Glutamatergic neuron (in vitro differentiated cells): ENCODE results near the gene RRH. TPM values are rescaled to one million over a fixed set of nuclear protein-coding genes. Genes with fewer than 3 reads are reported as not detected.
"Not testable (repeated sequence)": the region's sequence is repeated elsewhere in the genome, so short reads cannot be mapped to it uniquely, and the experiment has no call there.

Source experiments
- DNase-seq: peaks from one replicate; pipeline ENCODE4 v3.0.0; 2022
- H3K27ac Mint-ChIP-seq: one replicate; pipeline ENCODE4 v1.8.0; 2020; ENCODE audit warnings: mild to moderate bottlenecking, mixed read lengths, inconsistent platforms; ENCODE audit not compliant: unreplicated experiment
- H3K27me3 Mint-ChIP-seq: one replicate; pipeline ENCODE4 v1.8.0; 2020; ENCODE audit warnings: mild to moderate bottlenecking, moderate library complexity, mixed read lengths, inconsistent platforms; ENCODE audit not compliant: unreplicated experiment
- H3K36me3 Mint-ChIP-seq: one replicate; pipeline ENCODE4 v1.8.0; 2020; ENCODE audit warnings: mild to moderate bottlenecking, mixed read lengths, inconsistent platforms; ENCODE audit not compliant: unreplicated experiment
- H3K4me1 Mint-ChIP-seq: one replicate; pipeline ENCODE4 v1.8.0; 2020; ENCODE audit warnings: mild to moderate bottlenecking, low read depth, mixed read lengths, inconsistent platforms; ENCODE audit not compliant: unreplicated experiment
- H3K4me3 Mint-ChIP-seq: one replicate; pipeline ENCODE4 v1.8.0; 2020; ENCODE audit warnings: mild to moderate bottlenecking, mixed read lengths, inconsistent platforms; ENCODE audit not compliant: unreplicated experiment
- H3K9me3 Mint-ChIP-seq: one replicate; pipeline ENCODE4 v1.8.0; 2020; ENCODE audit warnings: mild to moderate bottlenecking, moderate library complexity, mixed read lengths, inconsistent platforms; ENCODE audit not compliant: unreplicated experiment
- total RNA-seq: library from RNA; stranded (reverse); fragmentation: NEBNext Ultra II Directional; extraction: Animal tissue kit (Norgen Biotek cat#: 25700); gene quantifications from one replicate; pipeline ENCODE4 v1.2.1, GENCODE V29; 2021; ENCODE audit not compliant: unreplicated experiment
- TF ChIP-seq, protein P1 (sequence below): fragments of 200-600 bp; sonication (generic); IDR thresholded peaks from one replicate; pipeline ENCODE4 v1.5.0; 2021; ENCODE audit not compliant: partially characterized antibody, unreplicated experiment

RRH gene
- total RNA-seq, 1 donor from 2014 or later = 0.29 TPM

- no peak for DNase-seq
- Mint-ChIP-seq H3K4me3 (no peak overlapping the region), H3K27ac (no peak overlapping the region), H3K27me3 (no peaks in the 10 kb centered on the region), H3K4me1 (no peaks in the 10 kb centered on the region), H3K36me3 (no peaks in the 10 kb centered on the region), H3K9me3 (no peaks in the 10 kb centered on the region)
- TF ChIP-seq, protein P1, sequence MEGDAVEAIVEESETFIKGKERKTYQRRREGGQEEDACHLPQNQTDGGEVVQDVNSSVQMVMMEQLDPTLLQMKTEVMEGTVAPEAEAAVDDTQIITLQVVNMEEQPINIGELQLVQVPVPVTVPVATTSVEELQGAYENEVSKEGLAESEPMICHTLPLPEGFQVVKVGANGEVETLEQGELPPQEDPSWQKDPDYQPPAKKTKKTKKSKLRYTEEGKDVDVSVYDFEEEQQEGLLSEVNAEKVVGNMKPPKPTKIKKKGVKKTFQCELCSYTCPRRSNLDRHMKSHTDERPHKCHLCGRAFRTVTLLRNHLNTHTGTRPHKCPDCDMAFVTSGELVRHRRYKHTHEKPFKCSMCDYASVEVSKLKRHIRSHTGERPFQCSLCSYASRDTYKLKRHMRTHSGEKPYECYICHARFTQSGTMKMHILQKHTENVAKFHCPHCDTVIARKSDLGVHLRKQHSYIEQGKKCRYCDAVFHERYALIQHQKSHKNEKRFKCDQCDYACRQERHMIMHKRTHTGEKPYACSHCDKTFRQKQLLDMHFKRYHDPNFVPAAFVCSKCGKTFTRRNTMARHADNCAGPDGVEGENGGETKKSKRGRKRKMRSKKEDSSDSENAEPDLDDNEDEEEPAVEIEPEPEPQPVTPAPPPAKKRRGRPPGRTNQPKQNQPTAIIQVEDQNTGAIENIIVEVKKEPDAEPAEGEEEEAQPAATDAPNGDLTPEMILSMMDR = no peak
These were observed 22.8 kb downstream of the RRH start for GRCh38 chr4:109850601-109851000.

DNA sequence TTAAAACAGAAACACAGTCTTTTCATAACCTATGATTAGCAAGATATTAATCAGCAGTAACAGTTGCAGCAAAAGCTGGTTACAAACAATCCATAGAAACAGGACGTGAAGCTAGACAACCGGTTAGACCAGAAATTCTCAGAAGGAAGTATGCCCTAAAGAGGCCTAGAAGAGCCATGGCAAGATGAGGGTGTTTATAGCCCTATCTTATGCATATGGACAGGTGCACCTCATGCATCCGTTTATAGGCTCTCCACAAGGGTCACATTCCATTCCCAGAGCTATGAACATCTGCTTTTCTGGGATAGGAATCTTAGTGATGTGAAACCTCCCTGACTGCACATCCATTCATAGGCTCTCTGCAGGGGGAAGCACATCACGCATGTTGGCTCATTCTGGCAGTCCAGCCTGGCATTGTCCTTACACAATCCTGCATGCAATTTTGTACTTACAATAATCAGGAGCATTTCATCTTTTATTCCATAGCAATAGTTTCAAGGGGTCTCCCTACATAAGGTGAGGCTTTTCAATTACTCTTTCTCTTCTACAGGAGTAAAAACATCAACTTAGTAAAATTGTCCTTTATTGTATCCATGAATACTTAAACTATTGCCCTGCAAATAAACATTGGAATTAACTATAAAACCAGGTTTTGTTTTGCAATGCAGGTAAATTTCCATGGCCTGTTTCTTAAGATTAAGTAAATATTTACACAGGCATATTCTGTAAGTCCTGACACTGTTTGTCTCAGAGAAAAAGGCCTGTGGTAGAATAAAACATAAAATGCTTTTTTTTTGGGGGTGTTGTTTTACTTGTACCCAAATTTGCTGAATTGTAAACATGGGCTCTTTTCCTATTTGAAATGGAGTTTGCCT, 31.9 kb downstream of the RRH start:
- H3K4me1 Mint-ChIP-seq, DNase-seq, H3K4me3 Mint-ChIP-seq, H3K36me3 Mint-ChIP-seq, H3K9me3 Mint-ChIP-seq, H3K27ac Mint-ChIP-seq, H3K27me3 Mint-ChIP-seq: not testable (repeated sequence)

- Mint-ChIP-seq H3K36me3 (no peaks in the 10 kb centered on the region), H3K27ac (no peak overlapping the region), H3K4me1 (no peaks in the 10 kb centered on the region), H3K4me3 (no peak overlapping the region), H3K27me3 (no peaks in the 10 kb centered on the region), H3K9me3 (no peaks in the 10 kb centered on the region)
- no peak for DNase-seq
- TF ChIP-seq, protein P1 = no peak
These were observed 33.5 kb downstream of the RRH start for GRCh38 chr4:109861271-109861670.

- Mint-ChIP-seq H3K36me3 (no peaks in the 10 kb centered on the region), H3K4me1 (no peaks in the 10 kb centered on the region), H3K27me3 (no peaks in the 10 kb centered on the region), H3K4me3 (no peak overlapping the region), H3K9me3 (no peaks in the 10 kb centered on the region), H3K27ac (no peak overlapping the region)
- no peak for DNase-seq
- TF ChIP-seq, protein P1 = no peak
These were observed 34.2 kb downstream of the RRH start for GRCh38 chr4:109861916-109862511.

DNA sequence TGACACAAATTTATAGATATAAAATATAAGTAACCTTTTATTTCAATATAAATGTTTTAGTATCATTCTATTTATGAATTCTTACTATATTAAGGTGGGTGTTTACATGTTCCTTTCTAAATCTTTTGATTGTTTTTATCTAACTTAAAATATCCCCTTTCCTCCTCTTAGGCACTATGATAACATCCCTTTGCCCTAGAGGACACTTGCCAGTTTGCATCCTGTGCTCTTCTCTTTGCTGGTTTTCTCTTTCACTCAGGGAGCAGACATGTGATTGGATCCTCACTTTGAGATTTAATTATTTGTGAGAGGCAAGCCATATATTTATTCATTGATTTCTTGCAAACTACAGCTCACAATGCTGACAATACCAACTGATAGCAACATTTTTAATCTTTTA, 36.4 kb downstream of the RRH start:
- no peaks in the 10 kb centered on the region for H3K27me3 Mint-ChIP-seq
- TF ChIP-seq, protein P1 = no peak
- H3K9me3 Mint-ChIP-seq = no peaks in the 10 kb centered on the region
- H3K4me3 Mint-ChIP-seq = no peak overlapping the region
- no peaks in the 10 kb centered on the region for H3K4me1 Mint-ChIP-seq
- no peak overlapping the region for H3K27ac Mint-ChIP-seq
- H3K36me3 Mint-ChIP-seq = no peaks in the 10 kb centered on the region
- DNase-seq = no peak
